GM18907 (cell line): ENCODE results near the gene TREX2.

Source experiments
- ATAC-seq: cut with Tn5 transposase; IDR thresholded peaks from one replicate; pipeline ENCODE4 v1.9.1; 2021; ENCODE audit warnings: mild to moderate bottlenecking, moderate library complexity; ENCODE audit not compliant: unreplicated experiment

TREX2 gene

GRCh38 chrX:153445856-153446635 is at the start of gene TREX2:
TREX2 (minus strand) TSS chrX:153446056; CDS start chrX:153445430, 626 bp downstream.
- ATAC-seq, result no peak

- ATAC-seq, result no peak
Measured at GRCh38 chrX:153495362-153495751, 49.5 kb upstream of the TREX2 start.

GRCh38 chrX:153494541-153495361 is 48.9 kb upstream of the TREX2 start, which contains the start of gene BGN:
BGN (plus strand) TSS chrX:153494980; CDS start chrX:153504632, 9,652 bp downstream.
- ATAC-seq, result no peak

GRCh38 chrX:153494061-153494460 is 48.2 kb upstream of the TREX2 start:
- no peak for ATAC-seq

- no peak for ATAC-seq
Measured at GRCh38 chrX:153493085-153493484, 47.2 kb upstream of the TREX2 start.

- ATAC-seq, result no peak
Measured at GRCh38 chrX:153492543-153492942, 46.7 kb upstream of the TREX2 start.

- ATAC-seq, result no peak
Measured at GRCh38 chrX:153491918-153492317, 46.1 kb upstream of the TREX2 start.

- ATAC-seq, result no peak
Measured at GRCh38 chrX:153491351-153491914, 45.6 kb upstream of the TREX2 start.

GRCh38 chrX:153490217-153490930 is 44.5 kb upstream of the TREX2 start:
- no peak for ATAC-seq

GRCh38 chrX:153488231-153488914 is 42.5 kb upstream of the TREX2 start:
- no peak for ATAC-seq

GRCh38 chrX:153487590-153488071 is 41.8 kb upstream of the TREX2 start:
- ATAC-seq, result no peak

GRCh38 chrX:153486171-153486570 is 40.3 kb upstream of the TREX2 start:
- no peak for ATAC-seq

- ATAC-seq, result no peak
Measured at GRCh38 chrX:153485396-153486080, 39.7 kb upstream of the TREX2 start.

- ATAC-seq, result no peak
Measured at GRCh38 chrX:153482376-153483015, 36.6 kb upstream of the TREX2 start.

GRCh38 chrX:153481043-153481442 is 35.2 kb upstream of the TREX2 start:
- ATAC-seq, result no peak

GRCh38 chrX:153478746-153479145 is 32.9 kb upstream of the TREX2 start:
- ATAC-seq, result no peak

- no peak for ATAC-seq
Measured at GRCh38 chrX:153477901-153478300, 32.0 kb upstream of the TREX2 start.

- ATAC-seq, result no peak
Measured at GRCh38 chrX:153477364-153477857, 31.6 kb upstream of the TREX2 start.
